OCI-M1 (cell line): ENCODE measurements around the gene C2CD5.
"Not testable (repeated sequence)": the region's sequence is repeated elsewhere in the genome, so short reads cannot be mapped to it uniquely, and the experiment has no call there.

Experiments used
- DNase-seq: peaks from one replicate; lab custom pipeline; 2025; lab: John Stamatoyannopoulos, UW

C2CD5 gene

DNA sequence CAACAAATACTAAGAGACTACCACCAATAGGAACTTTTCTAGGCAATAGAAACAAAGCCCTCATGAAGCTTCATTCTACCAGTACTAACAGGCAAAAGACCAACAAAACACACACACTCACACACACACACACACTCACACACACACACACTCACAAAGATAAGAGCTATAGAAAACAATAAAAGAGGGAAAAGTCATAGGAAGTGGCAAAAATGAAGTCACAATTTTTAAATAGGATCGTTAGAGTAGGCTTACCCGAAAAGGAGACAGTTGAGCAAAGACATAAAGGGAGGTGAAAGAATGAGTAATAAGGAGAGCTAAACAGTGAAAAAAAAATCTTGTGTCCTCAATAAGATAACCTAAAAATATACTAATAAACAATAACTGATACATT, 66.5 kb downstream of the C2CD5 start:
- DNase-seq: peak; percentile 6

- DNase-seq: no peak
Observed at GRCh38 chr12:22477166-22477893, 67.0 kb downstream of the C2CD5 start.

DNA sequence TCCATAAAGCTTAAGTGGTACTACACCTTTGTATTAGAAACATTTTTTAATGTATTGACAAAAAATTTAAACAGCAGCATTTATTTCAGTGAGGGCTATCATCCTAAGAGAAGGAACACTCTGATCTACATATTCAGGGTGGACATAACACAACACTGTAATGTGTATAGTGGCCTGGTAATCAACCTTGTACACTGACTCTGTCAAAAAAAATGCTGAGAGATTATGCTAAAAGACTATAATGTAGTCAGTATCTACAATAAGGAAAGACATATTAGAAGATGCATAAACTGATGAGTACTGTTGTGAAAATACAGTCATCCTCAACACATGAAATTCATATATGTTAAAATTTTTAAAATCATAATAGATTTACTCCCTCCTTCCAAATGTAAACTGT, 68.2 kb downstream of the C2CD5 start:
- no peak for DNase-seq

GRCh38 chr12:22474970-22475720, 69.2 kb downstream of the C2CD5 start:
- peak; percentile 8 for DNase-seq

DNA sequence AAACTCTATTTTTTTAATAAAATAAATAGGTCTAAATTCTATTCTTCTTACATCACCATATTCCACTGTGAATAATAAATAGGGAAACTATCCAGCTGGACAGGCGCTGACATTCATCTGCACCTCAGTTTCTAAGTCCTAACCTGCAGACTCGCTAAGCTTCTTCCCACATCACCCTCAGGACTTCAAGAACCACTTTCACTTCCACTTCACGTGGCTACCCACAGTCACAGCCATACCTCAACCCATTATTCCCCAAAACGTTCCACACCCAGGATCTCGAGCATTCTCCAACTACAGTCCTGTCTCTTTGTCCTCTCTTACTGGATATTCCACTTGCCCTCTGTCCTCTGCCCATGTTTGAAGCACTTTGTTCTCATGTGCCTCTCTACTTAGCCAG, 71.1 kb downstream of the C2CD5 start:
- no peak for DNase-seq

DNA sequence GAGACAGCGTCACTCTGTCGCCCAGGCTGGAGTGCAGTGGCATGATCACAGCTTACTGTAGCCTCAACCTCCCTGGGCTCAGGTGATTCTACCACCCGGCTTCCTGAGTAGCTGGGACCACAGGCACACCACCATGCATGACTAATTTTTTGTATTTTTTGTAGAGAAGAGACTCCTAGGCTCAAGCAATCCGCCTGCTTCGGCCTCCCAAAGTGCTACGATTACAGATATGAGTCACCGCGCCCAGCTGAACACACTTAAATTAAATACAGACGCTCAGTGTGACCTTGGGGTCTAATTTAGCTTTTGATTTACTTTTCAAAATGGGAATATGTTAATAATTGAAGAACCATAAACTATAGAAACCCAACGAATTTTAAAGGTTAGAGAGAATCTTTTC, 77.2 kb downstream of the C2CD5 start:
- no peak for DNase-seq

DNA sequence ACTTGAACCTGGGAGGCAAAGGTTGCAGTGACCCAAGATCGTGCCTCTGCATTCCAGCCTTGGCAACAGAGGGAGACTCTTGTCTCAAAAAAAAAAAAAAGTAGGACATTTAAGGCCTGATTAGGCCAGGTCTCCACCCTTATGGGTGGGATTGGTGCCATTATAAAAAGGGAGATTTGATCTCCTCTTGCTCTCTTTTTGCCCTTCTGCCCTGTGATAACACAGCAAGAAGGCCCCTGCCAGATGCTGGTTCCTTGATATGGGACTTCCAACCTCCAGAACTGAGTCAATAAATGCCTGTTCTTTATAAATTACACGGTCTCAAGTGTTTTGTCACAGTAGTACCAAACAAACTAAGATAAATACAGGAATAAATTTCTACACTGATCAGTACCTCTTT, 81.0 kb downstream of the C2CD5 start:
- DNase-seq: no peak

DNA sequence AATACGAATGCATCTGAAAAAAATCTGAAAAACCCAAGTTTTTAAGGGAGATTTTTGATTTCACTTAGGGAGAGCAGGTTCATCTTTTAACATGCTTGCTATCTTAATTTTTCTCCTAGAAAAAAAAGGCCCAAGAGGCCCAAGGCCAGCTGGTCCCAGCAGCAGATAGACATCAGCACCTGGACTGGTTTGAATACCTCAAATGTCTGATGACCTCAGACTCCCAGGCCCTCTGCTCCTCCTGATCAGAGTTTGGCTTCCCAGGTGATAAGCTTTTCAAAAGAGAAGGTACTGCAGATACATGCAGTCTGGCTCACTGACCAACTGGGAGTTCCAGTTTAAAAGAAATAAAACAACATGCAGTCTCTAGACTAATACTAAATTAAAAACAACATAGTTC, 82.6 kb downstream of the C2CD5 start:
- no peak for DNase-seq

GRCh38 chr12:22459838-22460490, 84.4 kb downstream of the C2CD5 start:
- peak; percentile 83 for DNase-seq

DNA sequence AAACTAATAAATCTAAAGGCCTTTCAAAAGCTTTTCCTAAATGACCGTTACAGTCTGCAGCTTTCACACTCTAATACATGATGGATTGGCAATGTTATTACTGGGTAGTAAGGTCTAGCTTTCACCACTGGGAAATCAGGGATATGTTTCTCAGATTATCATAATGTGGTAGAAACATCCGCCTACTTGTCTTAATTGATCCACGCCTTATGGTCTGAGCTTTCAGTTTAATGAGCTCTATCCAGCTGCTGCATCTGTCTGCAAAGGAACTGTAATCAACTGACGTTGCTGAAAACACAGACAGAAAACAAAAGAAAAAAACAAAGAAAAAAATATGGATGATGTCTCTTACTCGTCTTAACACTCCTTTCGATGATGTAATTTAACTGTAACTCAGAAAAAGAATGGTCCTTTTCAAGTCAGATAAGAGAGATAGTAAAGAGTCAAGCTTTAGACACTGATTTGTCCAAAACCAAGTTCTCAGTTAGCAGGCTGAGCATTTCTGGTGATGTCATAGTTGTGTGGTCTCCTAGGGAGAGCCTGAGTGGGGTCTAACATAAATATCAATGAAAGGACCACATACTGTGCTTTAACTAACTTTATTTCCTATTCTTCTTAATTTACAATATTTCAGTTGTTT, 85.9 kb downstream of the C2CD5 start:
- peak; percentile 10 for DNase-seq

- DNase-seq: no peak
Observed at GRCh38 chr12:22457085-22457484, 87.3 kb downstream of the C2CD5 start.

- no peak for DNase-seq
Observed at GRCh38 chr12:22453511-22453910, 90.8 kb downstream of the C2CD5 start.

GRCh38 chr12:22447223-22447622, 97.1 kb downstream of the C2CD5 start:
- DNase-seq: no peak

DNA sequence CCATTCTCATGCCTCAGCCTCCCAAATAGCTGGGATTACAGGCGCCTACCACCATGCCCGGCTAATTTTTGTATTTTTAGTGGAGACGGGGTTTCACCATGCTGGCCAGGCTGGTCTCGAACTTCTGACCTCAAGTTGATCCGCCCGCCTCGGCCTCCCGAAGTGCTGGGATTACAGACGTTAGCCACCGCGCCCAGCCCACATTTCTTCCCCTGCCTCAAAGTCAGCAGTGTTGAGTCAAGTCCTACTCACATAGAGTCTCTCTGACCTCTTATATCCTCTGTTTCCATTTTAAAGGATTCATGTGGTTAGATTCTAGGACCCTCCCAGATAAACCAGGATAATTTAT, 100.1 kb downstream of the C2CD5 start:
- DNase-seq: not testable (repeated sequence)

DNA sequence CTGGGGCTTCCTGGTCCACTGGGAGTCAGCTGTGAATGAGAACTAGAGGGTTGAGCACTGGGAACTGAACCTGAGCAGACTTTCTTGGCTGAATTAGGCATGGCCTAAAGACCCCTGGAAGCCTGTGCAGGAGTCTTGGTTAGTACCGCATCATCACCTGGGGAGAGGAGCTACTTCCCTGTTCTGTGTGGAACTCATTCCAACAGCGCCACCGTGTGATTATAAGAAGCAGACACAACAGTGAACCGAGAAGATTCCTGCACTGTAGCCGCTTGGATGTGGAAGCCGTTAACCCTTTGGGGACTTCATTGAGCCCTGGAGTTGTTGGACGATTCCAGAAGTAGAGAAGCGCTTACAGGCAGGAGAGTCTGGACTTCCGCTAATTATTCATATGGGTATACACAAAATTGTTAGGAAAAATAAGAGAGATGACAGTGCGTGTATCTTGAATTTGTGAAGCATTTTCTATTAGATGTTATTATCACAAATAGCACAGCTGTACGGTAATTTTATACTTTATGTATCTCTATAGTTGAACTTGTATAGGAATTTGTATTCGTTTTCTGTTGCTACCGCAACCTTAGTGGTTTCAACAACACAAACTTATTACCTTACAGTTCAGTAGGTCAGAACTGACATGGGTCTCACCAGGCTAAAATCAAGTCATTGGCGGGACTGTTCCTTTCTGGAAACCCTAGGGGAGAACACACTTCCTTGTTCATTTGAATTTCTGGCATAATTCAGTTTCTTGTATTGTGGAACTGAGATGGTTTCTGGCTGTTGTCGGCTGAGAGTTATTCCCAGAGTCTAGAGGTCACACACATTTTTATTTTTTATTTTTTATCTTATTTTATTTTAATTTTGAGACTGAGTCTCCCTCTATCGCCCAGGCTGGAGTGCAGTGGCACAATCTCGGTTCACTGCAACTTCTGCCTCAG, 100.7 kb downstream of the C2CD5 start:
- DNase-seq: peak; percentile 86

GRCh38 chr12:22437031-22437806, 107.1 kb downstream of the C2CD5 start:
- no peak for DNase-seq

DNA sequence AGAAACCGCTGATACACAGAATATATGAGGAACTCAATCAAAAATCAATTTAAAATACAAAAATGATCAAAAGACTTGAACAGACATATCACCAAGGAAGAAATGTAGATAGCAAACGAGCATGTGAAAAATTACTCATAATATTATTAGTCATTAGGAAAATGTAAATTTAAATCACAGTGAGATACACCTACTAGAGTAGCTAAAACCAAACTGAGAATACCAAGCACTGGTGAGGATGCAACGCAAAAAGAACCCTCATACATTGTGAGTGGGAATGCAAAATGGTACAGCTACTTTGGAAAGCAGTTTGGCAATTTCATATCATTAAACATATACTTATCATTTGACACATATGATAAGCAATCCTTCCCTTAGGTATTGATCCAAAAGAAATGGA, 108.8 kb downstream of the C2CD5 start:
- no peak for DNase-seq

DNA sequence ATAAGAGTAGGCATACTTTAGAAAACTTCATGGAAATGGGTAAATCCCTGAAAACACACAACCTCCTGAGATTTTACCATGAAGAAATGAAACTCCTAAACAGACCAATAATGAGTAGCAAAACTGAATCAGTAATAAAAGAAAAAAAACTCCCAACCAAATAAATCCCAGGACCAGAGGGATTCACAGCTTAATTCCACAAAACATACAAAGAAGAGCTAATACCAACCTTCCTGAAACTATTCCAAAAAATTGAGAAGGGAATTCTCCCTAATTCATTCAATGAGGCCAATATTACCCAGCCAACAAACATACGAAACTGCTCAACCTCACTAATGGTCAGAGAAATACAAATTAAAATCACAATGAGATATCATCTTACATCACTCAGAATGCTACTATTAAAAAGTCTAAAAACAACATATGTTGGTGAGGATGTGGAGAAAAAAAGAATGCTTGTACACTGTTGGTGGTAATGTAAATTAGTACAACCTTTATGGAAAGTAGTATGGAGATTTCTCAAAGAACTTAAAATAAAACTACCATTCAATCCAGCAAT, 112.6 kb downstream of the C2CD5 start:
- DNase-seq: peak; percentile 20

DNA sequence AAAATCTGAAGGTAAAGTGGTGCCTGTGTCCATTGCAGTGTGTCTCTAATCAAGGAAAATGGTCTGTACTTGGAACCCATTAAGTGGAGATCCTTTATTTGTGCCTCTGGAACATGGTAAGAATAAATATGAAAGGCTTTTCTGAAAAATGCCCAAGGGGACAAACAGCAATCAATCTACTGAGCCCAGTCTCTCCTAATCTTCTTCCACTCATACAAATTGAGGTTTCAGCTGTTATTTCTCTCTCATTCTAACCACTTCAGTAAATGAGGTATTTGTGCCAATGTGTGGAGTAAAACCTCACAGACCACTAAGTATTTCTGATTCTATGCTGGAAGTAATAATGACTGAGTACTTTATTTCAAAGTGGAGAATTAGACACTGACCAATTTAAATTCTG, 127.5 kb downstream of the C2CD5 start:
- no peak for DNase-seq
